GM21825 (cell line): ENCODE results near the gene XRN1.
"Not testable (repeated sequence)": the region's sequence is repeated elsewhere in the genome, so short reads cannot be mapped to it uniquely, and the experiment has no call there.

Experiments
- ATAC-seq: cut with Tn5 transposase; IDR thresholded peaks from one replicate; pipeline ENCODE4 v1.9.1; 2021; ENCODE audit warnings: mild to moderate bottlenecking, moderate library complexity; ENCODE audit not compliant: unreplicated experiment

The XRN1 gene

GRCh38 chr3:142439499-142440220 is 8.2 kb downstream of the XRN1 start:
- ATAC-seq = not testable (repeated sequence)

- ATAC-seq = not testable (repeated sequence)
These were observed 9.7 kb downstream of the XRN1 start for GRCh38 chr3:142438096-142438495.

- no peak for ATAC-seq
These were observed 10.8 kb downstream of the XRN1 start for GRCh38 chr3:142436951-142437585.

- no peak for ATAC-seq
These were observed 13.3 kb downstream of the XRN1 start for GRCh38 chr3:142434503-142434902.

GRCh38 chr3:142433110-142433509 is 14.7 kb downstream of the XRN1 start:
- no peak for ATAC-seq

- no peak for ATAC-seq
These were observed 18.3 kb downstream of the XRN1 start for GRCh38 chr3:142429582-142429981.

- ATAC-seq = no peak
These were observed 23.1 kb downstream of the XRN1 start for GRCh38 chr3:142424754-142425153.

- ATAC-seq = no peak
These were observed 28.8 kb downstream of the XRN1 start for GRCh38 chr3:142418926-142419592.

- no peak for ATAC-seq
These were observed 30.5 kb downstream of the XRN1 start for GRCh38 chr3:142417302-142417701.

GRCh38 chr3:142400537-142400936 is 47.3 kb downstream of the XRN1 start:
- ATAC-seq = not testable (repeated sequence)

GRCh38 chr3:142394921-142395622 is 52.8 kb downstream of the XRN1 start:
- no peak for ATAC-seq

- no peak for ATAC-seq
These were observed 62.8 kb downstream of the XRN1 start for GRCh38 chr3:142385078-142385477.

- ATAC-seq = no peak
These were observed 73.2 kb downstream of the XRN1 start for GRCh38 chr3:142374687-142375086.

- not testable (repeated sequence) for ATAC-seq
These were observed 78.3 kb downstream of the XRN1 start for GRCh38 chr3:142369576-142369975.

GRCh38 chr3:142366434-142366833 is 81.4 kb downstream of the XRN1 start:
- ATAC-seq = no peak

- no peak for ATAC-seq
These were observed 83.8 kb downstream of the XRN1 start for GRCh38 chr3:142363936-142364467.

- ATAC-seq = not testable (repeated sequence)
These were observed 84.4 kb downstream of the XRN1 start for GRCh38 chr3:142363433-142363832.

GRCh38 chr3:142359367-142359766 is 88.5 kb downstream of the XRN1 start:
- no peak for ATAC-seq

- ATAC-seq = peak; percentile 80
These were observed 91.0 kb downstream of the XRN1 start for GRCh38 chr3:142356818-142357217.

- ATAC-seq = no peak
These were observed 92.1 kb downstream of the XRN1 start for GRCh38 chr3:142355692-142356091.

GRCh38 chr3:142354076-142354475 is 93.8 kb downstream of the XRN1 start:
- ATAC-seq = no peak
